HepG2 (cell line): ENCODE data around the gene PDIA6. TPM values are rescaled to one million over a fixed set of nuclear protein-coding genes. Genes with fewer than 3 reads are reported as not detected.

Experiments used
- ELK4 ChIP-seq: sonication (generic); formaldehyde crosslinking; IDR thresholded peaks from 2 replicates; pipeline ENCODE4 v1.9.0; 2021; ENCODE audit warnings: missing genetic modification reagents, borderline replicate concordance
- GTF2F1 ChIP-seq: fragments of 150-350 bp; IDR thresholded peaks from 2 replicates; pipeline ENCODE4 v1.6.1; 2014; ENCODE audit warnings: low read length
- HNF4A ChIP-seq: sonication (generic); formaldehyde crosslinking; IDR thresholded peaks from 2 replicates; pipeline ENCODE4 v1.4.0; 2020; ENCODE audit warnings: missing genetic modification reagents
- MEF2D ChIP-seq: sonication (generic); formaldehyde crosslinking; IDR thresholded peaks from 2 replicates; pipeline ENCODE4 v1.5.1; 2020; ENCODE audit warnings: mild to moderate bottlenecking, missing genetic modification reagents
- MZF1 ChIP-seq: sonication (generic); formaldehyde crosslinking; IDR thresholded peaks from 2 replicates; pipeline ENCODE4 v1.8.1; 2023; ENCODE audit warnings: mild to moderate bottlenecking, missing genetic modification reagents, borderline replicate concordance
- PHF5A ChIP-seq: IDR thresholded peaks from one replicate; pipeline ENCODE4 v1.6.1; 2018; ENCODE audit warnings: low read depth, missing genetic modification reagents; ENCODE audit not compliant: unreplicated experiment
- SNRNP70 ChIP-seq: fragments of 200-400 bp; formaldehyde crosslinking; IDR thresholded peaks from 2 replicates; pipeline ENCODE4 v1.6.1; 2017; ENCODE audit warnings: mild to moderate bottlenecking, low read depth, low read length, moderate library complexity
- SOX5 ChIP-seq: IDR thresholded peaks from 2 replicates; pipeline ENCODE4 v1.6.1; 2016; ENCODE audit warnings: borderline replicate concordance
- SRF ChIP-seq: IDR thresholded peaks from 2 replicates; pipeline ENCODE4 v1.6.1; 2011; ENCODE audit warnings: mild to moderate bottlenecking, low read depth, low read length, moderate library complexity
- TEAD3 ChIP-seq: optimal IDR thresholded peaks from 2 replicates; pipeline ENCODE3; 2016; ENCODE audit warnings: borderline replicate concordance
- THAP9 ChIP-seq: sonication (generic); formaldehyde crosslinking; IDR thresholded peaks from 2 replicates; pipeline ENCODE4; 2020; ENCODE audit warnings: missing genetic modification reagents, mild to moderate bottlenecking, borderline replicate concordance
- WIZ ChIP-seq: sonication (generic); formaldehyde crosslinking; IDR thresholded peaks from 2 replicates; pipeline ENCODE4 v1.5.1; 2020; ENCODE audit warnings: mild to moderate bottlenecking, missing genetic modification reagents
- ZC3H4 ChIP-seq: sonication (generic); formaldehyde crosslinking; IDR thresholded peaks from 2 replicates; pipeline ENCODE4 v1.4.0; 2020; ENCODE audit warnings: missing genetic modification reagents, borderline replicate concordance
- ZFP37 ChIP-seq: sonication (generic); formaldehyde crosslinking; IDR thresholded peaks from 2 replicates; pipeline ENCODE4 v1.4.0; 2020; ENCODE audit warnings: missing genetic modification reagents, borderline replicate concordance
- ZNF143 ChIP-seq: sonication (generic); formaldehyde crosslinking; IDR thresholded peaks from 2 replicates; pipeline ENCODE4 v1.4.0; 2020; ENCODE audit warnings: missing genetic modification reagents
- ZNF225 ChIP-seq: sonication (generic); formaldehyde crosslinking; IDR thresholded peaks from 2 replicates; pipeline ENCODE4 v1.4.0; 2020; ENCODE audit warnings: mild to moderate bottlenecking, missing genetic modification reagents
- ZNF333 ChIP-seq: sonication (generic); formaldehyde crosslinking; IDR thresholded peaks from 2 replicates; pipeline ENCODE4 v1.4.0; 2020; ENCODE audit warnings: mild to moderate bottlenecking, missing genetic modification reagents, borderline replicate concordance
- ZNF530 ChIP-seq: sonication (generic); formaldehyde crosslinking; IDR thresholded peaks from 2 replicates; pipeline ENCODE4 v1.5.0; 2020; ENCODE audit warnings: low read depth, mild to moderate bottlenecking, missing genetic modification reagents
- polyA plus RNA-seq, 8 experiments: library from polyadenylated mRNA; depleted of rRNA in 3 of 8; stranded (reverse) in 7 of 8; unstranded in 1 of 8; fragments of >200 nt; fragmentation: Illumina TruSeq in 4 of 8; extraction: Trizol in 4 of 8; gene quantifications; 2 replicates each; pipeline versions ENCODE4 v1.2.1 to v1.2.3, GENCODE V29; 2011 to 2016; ENCODE audit warnings: low read depth in 4 of 8, missing spikeins in 1 of 8, mixed read lengths in 1 of 8; ENCODE audit not compliant: insufficient read depth in 1 of 8
- total RNA-seq, 5 experiments: library from RNA; depleted of rRNA; stranded (reverse); fragments of >200 nt; fragmentation: Illumina TruSeq; extraction: Trizol; gene quantifications; 2 replicates each; pipeline ENCODE4 v1.2.3, GENCODE V29; 2016; ENCODE audit warnings: low read depth in 1 of 5
- TF ChIP-seq, protein P1 (sequence below), 2 experiments: fragments of 450-650 bp in 1 of 2; sonication (generic) in 1 of 2; formaldehyde crosslinking; IDR thresholded peaks; 2 replicates each; pipeline versions ENCODE4 v1.5.0 to v1.8.0; 2020 to 2022; ENCODE audit warnings: mild to moderate bottlenecking in 1 of 2, missing genetic modification reagents in 1 of 2
- TF ChIP-seq, protein P2 (sequence below): sonication (generic); formaldehyde crosslinking; IDR thresholded peaks from 2 replicates; pipeline ENCODE4 v1.5.0; 2020; ENCODE audit warnings: mild to moderate bottlenecking, low read depth, missing genetic modification reagents, borderline replicate concordance
- TF ChIP-seq, protein P3 (sequence below): sonication (generic); formaldehyde crosslinking; IDR thresholded peaks from 2 replicates; pipeline ENCODE4 v1.8.1; 2022; ENCODE audit warnings: mild to moderate bottlenecking, missing genetic modification reagents
- TF ChIP-seq, protein P4 (sequence below): sonication (generic); formaldehyde crosslinking; conservative IDR thresholded peaks from 2 replicates; pipeline ENCODE4 v1.4.0; 2020; ENCODE audit warnings: missing genetic modification reagents

Gene PDIA6
- total and polyA plus RNA-seq, 2 of the 13 experiments (the other 11 are each of a cell fraction or from before 2014, with no cell fraction given), result 586 to 642 TPM

- TF ChIP-seq THAP9 (CRISPR knock-in tag), result no peak
- TF ChIP-seq SNRNP70, result no peak
- TF ChIP-seq, protein P1, sequence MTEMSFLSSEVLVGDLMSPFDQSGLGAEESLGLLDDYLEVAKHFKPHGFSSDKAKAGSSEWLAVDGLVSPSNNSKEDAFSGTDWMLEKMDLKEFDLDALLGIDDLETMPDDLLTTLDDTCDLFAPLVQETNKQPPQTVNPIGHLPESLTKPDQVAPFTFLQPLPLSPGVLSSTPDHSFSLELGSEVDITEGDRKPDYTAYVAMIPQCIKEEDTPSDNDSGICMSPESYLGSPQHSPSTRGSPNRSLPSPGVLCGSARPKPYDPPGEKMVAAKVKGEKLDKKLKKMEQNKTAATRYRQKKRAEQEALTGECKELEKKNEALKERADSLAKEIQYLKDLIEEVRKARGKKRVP (CRISPR knock-in tag; IDR thresholded peaks at IDR 0.05), result no peak
- TF ChIP-seq, protein P2, sequence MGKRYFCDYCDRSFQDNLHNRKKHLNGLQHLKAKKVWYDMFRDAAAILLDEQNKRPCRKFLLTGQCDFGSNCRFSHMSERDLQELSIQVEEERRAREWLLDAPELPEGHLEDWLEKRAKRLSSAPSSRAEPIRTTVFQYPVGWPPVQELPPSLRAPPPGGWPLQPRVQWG, result no peak
- TF ChIP-seq ZNF530 (CRISPR knock-in tag), result no peak
- TF ChIP-seq ELK4 (CRISPR knock-in tag), result no peak
- no peak for TF ChIP-seq SRF
- TF ChIP-seq, protein P3, sequence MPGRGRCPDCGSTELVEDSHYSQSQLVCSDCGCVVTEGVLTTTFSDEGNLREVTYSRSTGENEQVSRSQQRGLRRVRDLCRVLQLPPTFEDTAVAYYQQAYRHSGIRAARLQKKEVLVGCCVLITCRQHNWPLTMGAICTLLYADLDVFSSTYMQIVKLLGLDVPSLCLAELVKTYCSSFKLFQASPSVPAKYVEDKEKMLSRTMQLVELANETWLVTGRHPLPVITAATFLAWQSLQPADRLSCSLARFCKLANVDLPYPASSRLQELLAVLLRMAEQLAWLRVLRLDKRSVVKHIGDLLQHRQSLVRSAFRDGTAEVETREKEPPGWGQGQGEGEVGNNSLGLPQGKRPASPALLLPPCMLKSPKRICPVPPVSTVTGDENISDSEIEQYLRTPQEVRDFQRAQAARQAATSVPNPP (CRISPR knock-in tag), result no peak
- no peak for TF ChIP-seq ZC3H4 (CRISPR knock-in tag)
- no peak for TF ChIP-seq GTF2F1
- TF ChIP-seq ZNF333, result no peak
- TF ChIP-seq ZFP37, result no peak
- no peak for TF ChIP-seq MZF1 (CRISPR knock-in tag)
- TF ChIP-seq, protein P4, sequence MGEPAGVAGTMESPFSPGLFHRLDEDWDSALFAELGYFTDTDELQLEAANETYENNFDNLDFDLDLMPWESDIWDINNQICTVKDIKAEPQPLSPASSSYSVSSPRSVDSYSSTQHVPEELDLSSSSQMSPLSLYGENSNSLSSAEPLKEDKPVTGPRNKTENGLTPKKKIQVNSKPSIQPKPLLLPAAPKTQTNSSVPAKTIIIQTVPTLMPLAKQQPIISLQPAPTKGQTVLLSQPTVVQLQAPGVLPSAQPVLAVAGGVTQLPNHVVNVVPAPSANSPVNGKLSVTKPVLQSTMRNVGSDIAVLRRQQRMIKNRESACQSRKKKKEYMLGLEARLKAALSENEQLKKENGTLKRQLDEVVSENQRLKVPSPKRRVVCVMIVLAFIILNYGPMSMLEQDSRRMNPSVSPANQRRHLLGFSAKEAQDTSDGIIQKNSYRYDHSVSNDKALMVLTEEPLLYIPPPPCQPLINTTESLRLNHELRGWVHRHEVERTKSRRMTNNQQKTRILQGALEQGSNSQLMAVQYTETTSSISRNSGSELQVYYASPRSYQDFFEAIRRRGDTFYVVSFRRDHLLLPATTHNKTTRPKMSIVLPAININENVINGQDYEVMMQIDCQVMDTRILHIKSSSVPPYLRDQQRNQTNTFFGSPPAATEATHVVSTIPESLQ (CRISPR knock-in tag), result no peak
- TF ChIP-seq TEAD3 (CRISPR knock-in tag), result peak; percentile 76
- TF ChIP-seq HNF4A (CRISPR knock-in tag), result peak; percentile 27; the same call in 1 of the 2 replicates
- no peak for TF ChIP-seq MEF2D (CRISPR knock-in tag)
- peak; percentile 57; the same call in 1 of the 2 replicates for TF ChIP-seq SOX5 (CRISPR knock-in tag)
- no peak for TF ChIP-seq ZNF143 (CRISPR knock-in tag)
- TF ChIP-seq PHF5A (CRISPR knock-in tag), result no peak
- no peak for TF ChIP-seq WIZ
- no peak for TF ChIP-seq ZNF225 (CRISPR knock-in tag)
Observed at GRCh38 chr2:10846110-10846861, 33.7 kb upstream of the PDIA6 start (continued).
